GM12875 (cell line): ENCODE results near the gene XCL2.

Experiments
- H3K4me3 ChIP-seq: one replicate; pipeline ENCODE4 v1.5.1; 2011; ENCODE audit warnings: low read depth, low read length, control low read depth
- TF ChIP-seq, protein P1 (sequence below): IDR thresholded peaks from 2 replicates; pipeline ENCODE4 v1.5.1; 2011; ENCODE audit warnings: low read depth, mild to moderate bottlenecking, control low read depth, inconsistent platforms, low read length, moderate library complexity, borderline replicate concordance; ENCODE audit not compliant: insufficient read depth

XCL2 gene

DNA sequence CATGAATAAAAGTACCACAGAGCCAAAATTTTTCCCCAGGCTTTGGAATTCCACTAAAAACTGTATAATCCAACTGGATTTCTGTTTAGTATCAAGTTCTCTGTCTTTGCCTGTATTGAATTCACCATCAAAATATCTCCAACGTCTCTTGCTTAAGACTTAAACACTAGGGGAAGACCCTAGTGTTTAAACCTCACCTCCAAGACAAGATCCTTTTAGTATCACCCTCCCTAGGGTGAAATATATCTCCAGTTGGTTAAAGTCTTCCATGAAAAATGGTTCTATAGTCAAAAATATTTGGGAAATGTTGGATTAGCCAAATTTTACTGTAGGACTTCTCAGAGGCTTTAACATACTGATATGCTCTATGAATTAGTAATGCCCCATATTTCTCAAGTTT, 24.5 kb upstream of the XCL2 start:
- TF ChIP-seq, protein P1, sequence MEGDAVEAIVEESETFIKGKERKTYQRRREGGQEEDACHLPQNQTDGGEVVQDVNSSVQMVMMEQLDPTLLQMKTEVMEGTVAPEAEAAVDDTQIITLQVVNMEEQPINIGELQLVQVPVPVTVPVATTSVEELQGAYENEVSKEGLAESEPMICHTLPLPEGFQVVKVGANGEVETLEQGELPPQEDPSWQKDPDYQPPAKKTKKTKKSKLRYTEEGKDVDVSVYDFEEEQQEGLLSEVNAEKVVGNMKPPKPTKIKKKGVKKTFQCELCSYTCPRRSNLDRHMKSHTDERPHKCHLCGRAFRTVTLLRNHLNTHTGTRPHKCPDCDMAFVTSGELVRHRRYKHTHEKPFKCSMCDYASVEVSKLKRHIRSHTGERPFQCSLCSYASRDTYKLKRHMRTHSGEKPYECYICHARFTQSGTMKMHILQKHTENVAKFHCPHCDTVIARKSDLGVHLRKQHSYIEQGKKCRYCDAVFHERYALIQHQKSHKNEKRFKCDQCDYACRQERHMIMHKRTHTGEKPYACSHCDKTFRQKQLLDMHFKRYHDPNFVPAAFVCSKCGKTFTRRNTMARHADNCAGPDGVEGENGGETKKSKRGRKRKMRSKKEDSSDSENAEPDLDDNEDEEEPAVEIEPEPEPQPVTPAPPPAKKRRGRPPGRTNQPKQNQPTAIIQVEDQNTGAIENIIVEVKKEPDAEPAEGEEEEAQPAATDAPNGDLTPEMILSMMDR, result no peak
- H3K4me3 ChIP-seq, result no peak overlapping the region

DNA sequence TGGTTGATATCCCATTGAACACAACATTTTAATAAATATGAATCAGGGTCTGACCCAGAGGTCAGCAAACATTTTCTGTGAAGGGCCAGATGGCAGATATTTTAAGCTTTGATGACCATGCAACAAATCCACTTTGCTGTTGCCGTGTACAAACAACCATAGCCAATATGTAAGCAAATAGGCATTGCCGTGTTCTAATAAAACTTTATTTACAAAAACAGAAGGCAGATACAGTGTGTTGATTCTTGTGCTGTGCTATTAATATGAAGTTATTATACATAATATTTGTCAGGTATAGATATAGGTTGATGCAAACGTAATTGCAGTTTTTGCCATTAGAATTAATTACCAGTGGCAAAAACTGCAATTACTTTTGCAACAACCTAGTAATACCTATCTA, 23.8 kb upstream of the XCL2 start:
- no peak overlapping the region for H3K4me3 ChIP-seq
- TF ChIP-seq, protein P1, result no peak

DNA sequence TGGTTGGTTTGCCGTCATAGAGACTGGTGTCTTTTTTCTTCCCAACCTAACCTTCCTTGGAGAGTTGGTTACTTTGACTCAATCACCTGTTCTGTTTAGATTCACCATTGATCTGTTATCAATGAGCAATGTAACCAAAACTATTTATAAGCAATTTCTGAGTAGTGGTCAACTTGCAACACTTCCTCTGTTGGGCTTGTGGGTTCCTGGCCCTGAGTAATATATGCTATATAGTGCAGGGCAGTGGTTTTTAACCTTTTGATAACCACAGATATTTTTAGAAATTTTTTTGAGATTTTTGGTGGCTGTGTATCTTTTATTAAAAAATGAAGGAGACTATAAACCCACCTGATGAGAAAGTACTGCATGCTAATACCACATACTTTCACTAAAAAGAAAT, 23.2 kb upstream of the XCL2 start:
- TF ChIP-seq, protein P1, result no peak

DNA sequence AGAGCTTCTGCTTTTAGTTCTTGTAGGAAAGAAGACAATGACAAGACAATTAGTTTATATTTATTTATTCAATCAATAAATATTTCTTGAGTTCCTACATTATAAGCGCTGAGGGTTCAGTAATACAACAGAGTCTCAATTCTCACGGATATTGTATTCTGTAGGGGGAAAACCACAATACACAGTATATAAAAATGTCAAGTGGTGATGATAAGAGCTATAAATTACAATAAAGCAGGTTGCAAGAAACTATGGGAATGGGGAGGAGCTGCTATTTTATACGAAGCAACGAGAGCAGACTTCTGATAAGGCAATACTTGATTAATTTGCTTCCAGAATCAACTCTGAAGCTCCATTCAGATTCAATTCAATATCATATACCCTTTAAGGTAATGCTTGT, 22.0 kb upstream of the XCL2 start:
- H3K4me3 ChIP-seq, result no peak overlapping the region
- TF ChIP-seq, protein P1, result no peak

More for the DNA sequence above, 23.2 kb upstream of the XCL2 start:
- H3K4me3 ChIP-seq, result no peak overlapping the region

DNA sequence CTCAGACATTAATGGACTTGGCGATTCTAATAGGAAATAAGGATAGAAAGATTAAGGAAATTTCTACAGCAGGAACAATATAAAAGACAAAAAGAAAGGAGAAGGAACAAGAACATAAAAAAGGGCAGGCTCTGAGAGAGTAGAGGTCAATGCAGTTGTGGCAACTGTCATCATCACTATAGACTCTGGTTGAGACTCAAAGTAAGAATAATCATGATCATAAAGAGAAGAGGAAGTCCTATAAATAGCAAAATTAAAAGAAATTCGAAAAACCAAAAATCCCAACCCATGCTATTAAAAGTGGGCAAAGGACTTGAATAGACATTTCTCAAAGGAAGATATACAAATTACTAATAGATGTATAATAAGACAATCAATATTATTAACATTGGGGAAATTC, 18.2 kb upstream of the XCL2 start:
- TF ChIP-seq, protein P1, result no peak
- no peak overlapping the region for H3K4me3 ChIP-seq

DNA sequence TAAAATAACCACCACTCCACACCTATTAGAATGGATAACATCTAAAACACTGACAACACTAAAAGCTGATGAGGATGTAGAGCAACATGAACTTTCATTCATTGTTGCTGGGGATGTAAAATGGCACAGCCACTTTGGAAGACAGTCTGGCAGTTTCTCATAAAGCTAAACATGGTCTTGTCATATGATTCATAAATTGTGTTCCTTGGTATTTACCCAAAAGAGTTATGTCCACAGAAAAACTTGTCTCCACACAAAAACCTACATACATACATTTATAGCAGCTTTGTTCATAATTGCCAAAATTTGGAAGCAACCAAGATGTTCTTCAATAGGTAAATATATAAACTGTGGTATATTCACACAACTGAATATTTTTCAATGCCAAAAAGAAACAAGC, 16.6 kb upstream of the XCL2 start:
- H3K4me3 ChIP-seq, result no peak overlapping the region
- TF ChIP-seq, protein P1, result no peak

DNA sequence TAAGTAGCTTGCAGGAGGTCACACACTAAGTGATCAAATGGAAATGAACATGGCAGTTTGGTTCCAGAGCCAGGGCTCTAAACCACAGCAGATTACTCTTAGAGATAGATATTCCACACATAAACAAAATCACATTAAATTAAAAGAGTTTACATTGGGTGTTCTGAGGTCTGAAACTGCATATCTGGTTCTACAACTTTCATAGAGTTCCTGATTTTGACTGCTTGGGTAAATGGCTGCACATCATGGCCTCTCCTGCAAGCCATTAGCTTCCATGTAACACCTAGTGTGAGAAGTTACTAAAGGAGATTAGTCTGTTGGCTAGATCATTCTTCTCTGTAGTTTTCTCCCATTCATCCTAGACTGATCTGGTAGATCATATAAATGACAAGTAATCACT, 12.8 kb upstream of the XCL2 start:
- TF ChIP-seq, protein P1, result no peak
- no peak overlapping the region for H3K4me3 ChIP-seq
